A673 (cell line): ENCODE data around the gene PPP5C.

Experiments used
- EZH2 ChIP-seq: fragments of 200-600 bp; sonication (generic); IDR thresholded peaks from 2 replicates; pipeline ENCODE4 v1.6.1; 2017; ENCODE audit warnings: borderline replicate concordance, low read depth, mild to moderate bottlenecking, mixed read lengths, antibody characterized with exemption, low read length; ENCODE audit not compliant: poor library complexity, severe bottlenecking
- TF ChIP-seq, protein P1 (sequence below): fragments of 300-800, 200-600 bp; sonication (generic); conservative IDR thresholded peaks from 2 replicates; pipeline ENCODE4 v1.5.1; 2017; ENCODE audit warnings: low read depth, mild to moderate bottlenecking, antibody characterized with exemption, low read length, moderate library complexity, mixed read lengths

DNA sequence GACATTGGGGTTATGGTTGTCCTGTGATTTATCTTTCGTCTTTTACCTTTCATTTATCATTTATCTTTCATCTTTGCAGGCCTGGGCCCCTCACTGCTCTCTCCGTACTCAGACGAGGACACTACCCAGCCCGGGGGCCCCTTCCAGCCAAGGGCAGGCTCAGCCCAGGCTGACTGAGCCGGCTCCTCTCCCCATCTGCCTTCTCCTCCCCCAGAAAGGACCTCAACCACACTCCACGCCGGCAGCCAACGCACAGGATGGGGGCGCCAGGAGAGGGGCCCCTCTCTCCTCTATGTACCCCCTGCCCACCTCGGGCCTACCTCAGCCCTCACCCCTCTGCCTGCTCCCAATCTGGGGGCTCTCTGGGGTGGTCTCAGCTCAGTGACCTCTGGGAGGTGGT is 7.4 kb upstream of the PPP5C start:
- TF ChIP-seq, protein P1, sequence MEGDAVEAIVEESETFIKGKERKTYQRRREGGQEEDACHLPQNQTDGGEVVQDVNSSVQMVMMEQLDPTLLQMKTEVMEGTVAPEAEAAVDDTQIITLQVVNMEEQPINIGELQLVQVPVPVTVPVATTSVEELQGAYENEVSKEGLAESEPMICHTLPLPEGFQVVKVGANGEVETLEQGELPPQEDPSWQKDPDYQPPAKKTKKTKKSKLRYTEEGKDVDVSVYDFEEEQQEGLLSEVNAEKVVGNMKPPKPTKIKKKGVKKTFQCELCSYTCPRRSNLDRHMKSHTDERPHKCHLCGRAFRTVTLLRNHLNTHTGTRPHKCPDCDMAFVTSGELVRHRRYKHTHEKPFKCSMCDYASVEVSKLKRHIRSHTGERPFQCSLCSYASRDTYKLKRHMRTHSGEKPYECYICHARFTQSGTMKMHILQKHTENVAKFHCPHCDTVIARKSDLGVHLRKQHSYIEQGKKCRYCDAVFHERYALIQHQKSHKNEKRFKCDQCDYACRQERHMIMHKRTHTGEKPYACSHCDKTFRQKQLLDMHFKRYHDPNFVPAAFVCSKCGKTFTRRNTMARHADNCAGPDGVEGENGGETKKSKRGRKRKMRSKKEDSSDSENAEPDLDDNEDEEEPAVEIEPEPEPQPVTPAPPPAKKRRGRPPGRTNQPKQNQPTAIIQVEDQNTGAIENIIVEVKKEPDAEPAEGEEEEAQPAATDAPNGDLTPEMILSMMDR, result no peak
- no peak for TF ChIP-seq EZH2
